Measurements from ENCODE around the gene ITGB1BP1.

DNA sequence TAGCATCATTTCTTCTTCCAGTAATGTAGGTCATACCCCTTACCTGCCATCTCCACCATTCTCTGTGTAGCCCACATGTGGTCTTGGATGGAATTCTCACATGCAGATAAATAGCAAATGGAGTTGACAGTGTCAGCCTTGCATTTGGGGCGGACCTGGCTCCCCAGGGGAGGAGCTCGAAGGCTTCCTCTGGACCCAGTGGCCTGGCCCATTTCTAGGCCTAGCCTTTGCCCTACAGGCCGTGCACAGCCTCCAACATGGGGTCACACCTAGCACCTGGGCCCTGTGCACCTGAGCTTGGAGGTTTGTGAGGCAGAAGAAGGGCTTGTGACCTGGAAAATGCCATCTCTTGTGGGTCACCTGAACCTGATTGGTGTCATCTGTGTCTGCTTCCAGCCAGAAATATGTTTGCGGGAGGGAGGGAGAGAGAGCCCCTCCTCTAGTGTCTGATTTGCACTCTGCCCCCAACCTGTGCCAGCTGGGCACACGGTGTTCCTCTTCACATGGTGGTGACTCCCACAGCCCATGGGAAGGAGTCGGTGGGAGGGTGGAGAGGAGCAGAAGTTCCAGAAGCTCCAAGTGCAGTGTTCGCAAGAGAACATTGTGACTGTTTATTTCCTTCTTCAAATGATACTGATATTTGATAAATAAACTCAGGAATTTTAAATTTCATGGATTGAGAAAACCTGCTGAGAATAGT lies 33.0 kb downstream of the ITGB1BP1 start:
- TF ChIP-seq, protein P1, sequence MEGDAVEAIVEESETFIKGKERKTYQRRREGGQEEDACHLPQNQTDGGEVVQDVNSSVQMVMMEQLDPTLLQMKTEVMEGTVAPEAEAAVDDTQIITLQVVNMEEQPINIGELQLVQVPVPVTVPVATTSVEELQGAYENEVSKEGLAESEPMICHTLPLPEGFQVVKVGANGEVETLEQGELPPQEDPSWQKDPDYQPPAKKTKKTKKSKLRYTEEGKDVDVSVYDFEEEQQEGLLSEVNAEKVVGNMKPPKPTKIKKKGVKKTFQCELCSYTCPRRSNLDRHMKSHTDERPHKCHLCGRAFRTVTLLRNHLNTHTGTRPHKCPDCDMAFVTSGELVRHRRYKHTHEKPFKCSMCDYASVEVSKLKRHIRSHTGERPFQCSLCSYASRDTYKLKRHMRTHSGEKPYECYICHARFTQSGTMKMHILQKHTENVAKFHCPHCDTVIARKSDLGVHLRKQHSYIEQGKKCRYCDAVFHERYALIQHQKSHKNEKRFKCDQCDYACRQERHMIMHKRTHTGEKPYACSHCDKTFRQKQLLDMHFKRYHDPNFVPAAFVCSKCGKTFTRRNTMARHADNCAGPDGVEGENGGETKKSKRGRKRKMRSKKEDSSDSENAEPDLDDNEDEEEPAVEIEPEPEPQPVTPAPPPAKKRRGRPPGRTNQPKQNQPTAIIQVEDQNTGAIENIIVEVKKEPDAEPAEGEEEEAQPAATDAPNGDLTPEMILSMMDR (IDR thresholded peaks at IDR 0.05 in 8 of 11, conservative IDR thresholded peaks at IDR 0.05 in 3 of 11) = no peak
- TF ChIP-seq POLR2A (IDR thresholded peaks at IDR 0.05) (no peak), POLR2AphosphoS5 (IDR thresholded peaks at IDR 0.05) (no peak)

Data from spleen (tissue), 7 donors.